ENCODE measurements around the gene AGBL1.

The AGBL1 gene

DNA sequence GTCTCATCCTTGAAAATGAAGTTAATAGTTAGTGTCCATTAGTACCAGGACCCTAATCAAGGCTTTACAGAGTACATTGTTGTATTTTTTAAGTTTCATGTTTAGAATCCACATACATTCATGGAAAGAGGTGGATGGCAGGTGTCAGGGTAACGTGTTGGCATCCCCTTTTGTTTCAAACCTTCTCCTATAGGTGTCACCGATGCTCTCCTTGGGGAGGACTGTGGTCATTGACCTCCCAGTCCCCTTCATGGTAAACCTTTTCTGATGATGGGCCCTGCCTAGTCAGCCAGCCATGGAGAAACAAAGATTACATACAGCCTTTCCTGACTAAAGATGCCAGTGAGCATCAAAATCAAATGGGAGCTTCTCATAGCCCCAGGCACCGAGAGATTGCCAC lies 574.8 kb downstream of the AGBL1 start:
- TF ChIP-seq, protein P1, sequence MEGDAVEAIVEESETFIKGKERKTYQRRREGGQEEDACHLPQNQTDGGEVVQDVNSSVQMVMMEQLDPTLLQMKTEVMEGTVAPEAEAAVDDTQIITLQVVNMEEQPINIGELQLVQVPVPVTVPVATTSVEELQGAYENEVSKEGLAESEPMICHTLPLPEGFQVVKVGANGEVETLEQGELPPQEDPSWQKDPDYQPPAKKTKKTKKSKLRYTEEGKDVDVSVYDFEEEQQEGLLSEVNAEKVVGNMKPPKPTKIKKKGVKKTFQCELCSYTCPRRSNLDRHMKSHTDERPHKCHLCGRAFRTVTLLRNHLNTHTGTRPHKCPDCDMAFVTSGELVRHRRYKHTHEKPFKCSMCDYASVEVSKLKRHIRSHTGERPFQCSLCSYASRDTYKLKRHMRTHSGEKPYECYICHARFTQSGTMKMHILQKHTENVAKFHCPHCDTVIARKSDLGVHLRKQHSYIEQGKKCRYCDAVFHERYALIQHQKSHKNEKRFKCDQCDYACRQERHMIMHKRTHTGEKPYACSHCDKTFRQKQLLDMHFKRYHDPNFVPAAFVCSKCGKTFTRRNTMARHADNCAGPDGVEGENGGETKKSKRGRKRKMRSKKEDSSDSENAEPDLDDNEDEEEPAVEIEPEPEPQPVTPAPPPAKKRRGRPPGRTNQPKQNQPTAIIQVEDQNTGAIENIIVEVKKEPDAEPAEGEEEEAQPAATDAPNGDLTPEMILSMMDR (IDR thresholded peaks at IDR 0.05; ENCODE audit: insufficient read depth, low read depth, low read length, missing control alignments) = no peak
- DNase-seq (ENCODE audit: low read depth) = no peak
- no peak overlapping the region for H3K4me3 ChIP-seq (ENCODE audit: low read depth, low read length)

DNA sequence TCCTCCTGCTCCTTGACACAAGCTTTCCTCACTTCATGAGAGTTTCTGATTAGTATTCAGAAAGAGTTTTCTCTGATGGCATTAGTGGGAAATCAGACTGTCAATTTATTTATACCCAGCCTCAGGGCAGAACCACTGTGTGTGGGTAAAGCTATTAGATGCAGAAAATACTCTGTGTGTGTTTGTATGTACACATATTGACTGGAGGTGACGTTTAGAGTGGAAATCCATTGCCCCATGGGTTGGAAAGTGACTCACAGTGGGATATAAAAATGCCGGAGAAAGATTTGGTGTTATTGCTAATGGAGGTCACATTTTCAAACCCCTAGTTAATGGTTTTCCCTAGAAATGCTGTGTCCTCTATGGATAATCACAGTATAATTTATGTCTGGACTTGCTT lies 577.6 kb downstream of the AGBL1 start:
- no peak for DNase-seq (ENCODE audit: low read depth)
- TF ChIP-seq, protein P1 (IDR thresholded peaks at IDR 0.05; ENCODE audit: insufficient read depth, low read depth, low read length, missing control alignments) = no peak
- no peak overlapping the region for H3K4me3 ChIP-seq (ENCODE audit: low read depth, low read length)

DNA sequence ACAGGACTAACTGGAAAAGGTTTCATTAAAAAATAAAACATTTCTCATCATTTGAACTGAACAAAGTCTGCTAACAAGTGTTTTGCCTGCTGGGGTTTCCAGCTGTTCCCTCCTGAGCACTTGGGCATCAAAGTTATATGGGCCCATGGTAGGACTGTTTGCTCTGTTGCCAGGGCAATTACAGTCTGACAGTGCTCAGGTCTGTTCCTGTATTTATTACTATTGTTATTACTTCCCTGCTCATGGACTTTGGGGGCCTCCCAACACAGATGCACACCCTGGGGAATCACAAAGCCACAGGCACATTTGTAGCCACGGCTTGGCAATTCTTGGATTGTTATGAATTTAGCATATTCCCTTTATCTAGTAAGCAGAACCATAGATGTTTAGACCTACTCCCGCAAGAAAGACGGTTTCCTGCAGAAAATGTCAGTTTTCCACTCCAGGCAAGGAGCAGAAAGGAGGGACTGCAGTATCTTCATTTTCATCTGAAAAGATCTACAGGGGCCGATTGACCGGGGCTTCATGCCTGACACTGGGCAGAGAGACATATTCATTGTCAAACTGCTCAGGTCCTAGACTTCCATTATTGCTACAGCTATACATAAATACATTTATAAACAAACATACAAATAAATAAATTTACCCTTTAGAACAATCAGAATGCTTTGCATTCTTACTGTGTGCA lies 580.2 kb downstream of the AGBL1 start:
- H3K4me3 ChIP-seq (ENCODE audit: low read depth, low read length) = no peak overlapping the region
- DNase-seq (ENCODE audit: low read depth) = no peak
- TF ChIP-seq, protein P1 (IDR thresholded peaks at IDR 0.05; ENCODE audit: insufficient read depth, low read depth, low read length, missing control alignments) = no peak

DNA sequence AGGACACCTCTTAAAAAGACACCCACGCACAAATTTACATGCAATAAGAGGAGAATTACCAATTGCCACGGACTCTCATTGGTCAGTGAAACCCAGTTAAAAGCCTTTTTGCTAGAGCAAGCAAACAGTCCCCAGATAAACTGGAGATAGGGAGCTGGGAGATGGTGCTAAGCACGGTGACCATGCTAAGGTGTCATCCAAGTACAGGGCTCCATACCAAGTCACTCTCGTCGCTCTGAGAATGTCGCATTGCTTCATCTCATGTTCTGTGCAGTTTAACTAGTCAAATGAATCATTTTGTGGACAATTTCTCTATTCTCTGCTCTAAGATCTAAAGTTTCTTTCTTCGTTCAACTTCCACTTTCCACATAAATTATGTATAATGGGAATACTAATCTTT lies 581.9 kb downstream of the AGBL1 start:
- TF ChIP-seq, protein P1 (IDR thresholded peaks at IDR 0.05; ENCODE audit: insufficient read depth, low read depth, low read length, missing control alignments) = no peak
- H3K4me3 ChIP-seq (ENCODE audit: low read depth, low read length) = no peak overlapping the region
- no peak for DNase-seq (ENCODE audit: low read depth)

DNA sequence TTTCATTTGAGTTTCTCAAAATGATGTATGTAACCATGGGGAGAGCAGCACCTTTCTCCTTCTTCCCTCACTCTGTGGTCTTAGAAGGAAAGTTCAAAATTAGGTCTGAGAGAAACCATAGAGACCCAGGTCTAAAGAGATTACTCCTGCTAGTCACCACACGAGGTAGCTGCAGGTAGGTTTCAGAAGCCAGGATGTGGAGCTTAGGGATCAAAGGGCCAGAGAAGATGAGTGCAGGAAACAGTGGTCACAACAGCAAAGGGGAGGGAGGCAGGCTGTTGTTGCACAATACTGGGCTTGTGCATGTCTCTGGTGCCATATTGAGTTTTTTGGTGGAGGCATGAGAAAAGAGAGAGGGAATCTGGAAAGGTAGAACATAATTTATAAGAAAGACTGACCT lies 583.6 kb downstream of the AGBL1 start:
- H3K4me3 ChIP-seq (ENCODE audit: low read depth, low read length) = no peak overlapping the region
- no peak for DNase-seq (ENCODE audit: low read depth)
- TF ChIP-seq, protein P1 (IDR thresholded peaks at IDR 0.05; ENCODE audit: insufficient read depth, low read depth, low read length, missing control alignments) = no peak

- no peak overlapping the region for H3K4me3 ChIP-seq (ENCODE audit: low read depth, low read length)
- TF ChIP-seq, protein P1 (IDR thresholded peaks at IDR 0.05; ENCODE audit: insufficient read depth, low read depth, low read length, missing control alignments) = no peak
- no peak for DNase-seq (ENCODE audit: low read depth)
Observed at GRCh38 chr15:86663979-86664378, 584.3 kb downstream of the AGBL1 start.

DNA sequence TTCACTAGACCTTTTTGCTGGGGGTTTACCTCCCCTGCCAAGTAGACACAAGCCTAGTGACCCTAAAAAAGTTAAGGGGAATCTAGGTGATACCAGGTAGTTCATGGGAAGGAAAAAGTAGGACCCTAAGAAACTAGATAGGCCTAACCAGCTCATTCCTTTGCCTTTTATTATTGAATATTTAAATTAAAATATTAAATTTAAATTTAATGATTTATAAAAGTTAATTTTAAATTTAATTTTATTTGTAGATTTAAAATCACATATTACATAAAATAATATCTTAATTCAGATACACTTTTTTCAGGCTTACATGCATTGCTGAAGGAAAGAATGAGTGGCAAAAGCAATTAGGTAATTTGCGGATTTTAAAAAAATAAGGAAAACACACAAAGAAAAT lies 584.9 kb downstream of the AGBL1 start:
- H3K4me3 ChIP-seq (ENCODE audit: low read depth, low read length) = no peak overlapping the region
- TF ChIP-seq, protein P1 (IDR thresholded peaks at IDR 0.05; ENCODE audit: insufficient read depth, low read depth, low read length, missing control alignments) = no peak
- DNase-seq (ENCODE audit: low read depth) = no peak
